Smooth muscle cell (in vitro differentiated cells): ENCODE measurements around the gene RAB40C. TPM values are rescaled to one million over a fixed set of nuclear protein-coding genes. Genes with fewer than 3 reads are reported as not detected.
"Not testable (repeated sequence)": the region's sequence is repeated elsewhere in the genome, so short reads cannot be mapped to it uniquely, and the experiment has no call there.

Source experiments
- DNase-seq: peaks from one replicate; lab custom pipeline; 2025; ENCODE audit not compliant: unreplicated experiment; lab: John Stamatoyannopoulos, UW
- H2AFZ ChIP-seq: fragments of 200-600 bp; sonication (generic); 2 replicates; pipeline ENCODE4 v1.6.0; 2016; ENCODE audit warnings: antibody characterized with exemption, low read depth, mild to moderate bottlenecking
- H3F3A ChIP-seq: fragments of 200-600 bp; sonication (generic); 2 replicates; pipeline ENCODE4 v1.6.0; 2017; ENCODE audit warnings: antibody characterized with exemption, low read depth
- H3K27ac ChIP-seq: fragments of 200-600 bp; sonication (generic); 2 replicates; pipeline ENCODE4 v1.5.1; 2016; ENCODE audit warnings: low read depth, mild to moderate bottlenecking
- H3K27me3 ChIP-seq: fragments of 200-600 bp; sonication (generic); 2 replicates; pipeline ENCODE4 v1.6.1; 2016; ENCODE audit warnings: low read depth, mild to moderate bottlenecking
- H3K36me3 ChIP-seq: fragments of 200-600 bp; sonication (generic); 2 replicates; pipeline ENCODE4 v1.5.1; 2016; ENCODE audit warnings: low read depth
- H3K4me1 ChIP-seq: fragments of 200-600 bp; sonication (generic); 2 replicates; pipeline ENCODE4 v1.5.1; 2016; ENCODE audit warnings: low read depth
- H3K4me2 ChIP-seq: fragments of 200-600 bp; sonication (generic); 2 replicates; pipeline ENCODE4 v1.6.0; 2016; ENCODE audit warnings: mild to moderate bottlenecking
- H3K4me3 ChIP-seq: fragments of 200-600 bp; sonication (generic); 2 replicates; pipeline ENCODE4 v1.5.1; 2016; ENCODE audit warnings: mild to moderate bottlenecking
- H3K79me2 ChIP-seq: fragments of 200-600 bp; sonication (generic); 2 replicates; pipeline ENCODE4 v1.6.0; 2016; ENCODE audit warnings: low read depth, mild to moderate bottlenecking
- H3K9ac ChIP-seq: fragments of 200-600 bp; sonication (generic); 2 replicates; pipeline ENCODE4 v1.6.0; 2016; ENCODE audit warnings: low read depth
- H3K9me3 ChIP-seq: fragments of 200-600 bp; sonication (generic); replicated peaks from 2 replicates; pipeline ENCODE4 v1.5.1; 2016; ENCODE audit warnings: low read depth
- H4K20me1 ChIP-seq: fragments of 200-600 bp; sonication (generic); 2 replicates; pipeline ENCODE4 v1.6.0; 2016; ENCODE audit warnings: low read depth
- CTCF ChIP-seq: fragments of 200-600 bp; sonication (generic); IDR thresholded peaks from 2 replicates; pipeline ENCODE4 v1.5.1; 2017; ENCODE audit warnings: borderline replicate concordance, mild to moderate bottlenecking, antibody characterized with exemption; ENCODE audit not compliant: insufficient read depth, poor library complexity, severe bottlenecking
- WGBS: methylation state at CpG from one replicate; pipeline ENCODE4 v1.1.7; 2016; ENCODE audit warnings: low lambda C conversion rate; 5-methylcytosine and 5-hydroxymethylcytosine counted together
- polyA plus RNA-seq: library from polyadenylated mRNA; unstranded; fragments of >200 nt; fragmentation: Nextera tagmentation; extraction: Ambion mirVana; gene quantifications from 2 replicates; pipeline ENCODE4 v1.2.1, GENCODE V29; 2016
- total RNA-seq: library from RNA; depleted of rRNA; stranded (reverse); fragments of >200 nt; gene quantifications from 2 replicates; pipeline ENCODE4 v1.2.3, GENCODE V29; 2014

RAB40C gene
- total and polyA plus RNA-seq, 2 experiments from 2014 or later = 21.2 to 28.3 TPM

GRCh38 chr16:595094-595528, 5.2 kb downstream of the RAB40C start:
- Histone ChIP-seq H3K4me3 (no peak overlapping the region), H3K9me3 (no peaks in the 10 kb centered on the region), H3F3A (no peaks in the 10 kb centered on the region), H4K20me1 (peaks cover 94% of the 10 kb centered on the region), H3K9ac (no peak overlapping the region), H3K27me3 (no peaks in the 10 kb centered on the region), H3K27ac (no peak overlapping the region), H3K4me2 (no peak overlapping the region), H3K79me2 (peaks cover 74% of the 10 kb centered on the region), H3K4me1 (peaks cover 3% of the 10 kb centered on the region), H3K36me3 (no peaks in the 10 kb centered on the region), H2AFZ (no peak overlapping the region)
- DNase-seq = no peak
- 94% methylated on average over 13 of the region's 18 CpGs for WGBS
- TF ChIP-seq CTCF = no peak

- Histone ChIP-seq H3K4me3 (no peak overlapping the region), H3K9ac (no peak overlapping the region), H3K4me2 (no peak overlapping the region), H3K27ac (no peak overlapping the region), H3F3A (no peaks in the 10 kb centered on the region), H3K79me2 (peaks cover 74% of the 10 kb centered on the region), H3K9me3 (no peaks in the 10 kb centered on the region), H2AFZ (no peak overlapping the region), H3K4me1 (no peaks in the 10 kb centered on the region), H3K27me3 (no peaks in the 10 kb centered on the region), H4K20me1 (peaks cover 96% of the 10 kb centered on the region), H3K36me3 (no peaks in the 10 kb centered on the region)
- 95% methylated on average over 31 of the region's 34 CpGs for WGBS
- TF ChIP-seq CTCF = no peak
- DNase-seq = no peak
Measured at GRCh38 chr16:595942-596735, 6.3 kb downstream of the RAB40C start.

- Histone ChIP-seq H3K9me3 (no peaks in the 10 kb centered on the region), H4K20me1 (peaks cover 96% of the 10 kb centered on the region), H3K4me2 (no peak overlapping the region), H3K4me1 (no peaks in the 10 kb centered on the region), H3K79me2 (peaks cover 71% of the 10 kb centered on the region), H3K4me3 (no peak overlapping the region), H2AFZ (no peak overlapping the region), H3F3A (no peaks in the 10 kb centered on the region), H3K9ac (no peak overlapping the region), H3K27me3 (no peaks in the 10 kb centered on the region), H3K27ac (no peak overlapping the region), H3K36me3 (no peaks in the 10 kb centered on the region)
- 96% methylated on average over 12 of the region's 12 CpGs for WGBS
- TF ChIP-seq CTCF = no peak
- DNase-seq = no peak
Measured at GRCh38 chr16:596736-597060, 6.8 kb downstream of the RAB40C start.

- not testable (repeated sequence) for H3F3A ChIP-seq, H3K9ac ChIP-seq, H3K4me1 ChIP-seq, H3K27me3 ChIP-seq, H3K4me3 ChIP-seq, H3K36me3 ChIP-seq, DNase-seq, H3K9me3 ChIP-seq, H3K4me2 ChIP-seq, H2AFZ ChIP-seq, H3K27ac ChIP-seq
- peaks cover 96% of the 10 kb centered on the region for H4K20me1 ChIP-seq
- H3K79me2 ChIP-seq = peaks cover 65% of the 10 kb centered on the region
- 98% methylated on average over 7 of the region's 7 CpGs for WGBS
Measured at GRCh38 chr16:597655-598054, 7.8 kb downstream of the RAB40C start.
